Endothelial cell of umbilical vein (primary cell): ENCODE data around the gene FANCC. TPM values are rescaled to one million over a fixed set of nuclear protein-coding genes. Genes with fewer than 3 reads are reported as not detected.

Experiments
- BruUV-seq: library from RNA; stranded (reverse); fragments of 400-500 nt; replicated peaks from 2 replicates; lab custom pipeline; 2021; lab: Mats Ljungman, UMichigan
- CTCF ChIA-PET: fragments of 300-600, 350-600 bp; sonication (Branson Sonifier 250); formaldehyde crosslinking; loops from one replicate; lab custom pipeline; 2021; ENCODE audit warnings: antibody characterized with exemption, inconsistent platforms; lab: Charles Lee
- POLR2A ChIA-PET: fragments of 300-600, 350-600 bp; sonication (Branson Sonifier 250); formaldehyde crosslinking; loops from one replicate; lab custom pipeline; 2021; ENCODE audit warnings: antibody characterized with exemption, inconsistent platforms; lab: Charles Lee
- DNase-seq: peaks from one replicate; pipeline ENCODE4 v3.0.0-alpha.2; 2011; ENCODE audit warnings: low read depth, low spot score
- FAIRE-seq: peaks from 2 replicates; lab custom pipeline; 2011; peaks lifted over from hg19 to GRCh38; lab: Jason Lieb, UNC
- H2AFZ ChIP-seq: 2 replicates; pipeline ENCODE4 v1.6.0; 2012; ENCODE audit warnings: low read depth, low read length, control low read depth, inconsistent platforms
- H3K27ac ChIP-seq: 2 replicates; pipeline ENCODE4 v1.5.1; 2011; ENCODE audit warnings: low read depth, mild to moderate bottlenecking, control low read depth, low read length, moderate library complexity; ENCODE audit not compliant: insufficient read depth
- H3K27me3 ChIP-seq, 2 experiments: 2 replicates each; pipeline versions ENCODE4 v1.6.0 to v1.6.1; 2011; ENCODE audit warnings: low read length in 2 of 2, mixed read lengths in 1 of 2; ENCODE audit not compliant: control insufficient read depth in 2 of 2, insufficient read depth in 2 of 2
- H3K36me3 ChIP-seq, 2 experiments: 2 replicates in 1 of 2; 3 replicates in 1 of 2; pipeline ENCODE4 v1.5.1; 2011; ENCODE audit warnings: low read length in 2 of 2, mild to moderate bottlenecking in 1 of 2, moderate library complexity in 1 of 2; ENCODE audit not compliant: control insufficient read depth in 2 of 2, insufficient read depth in 2 of 2; ENCODE audit errors: extremely low read depth in 1 of 2
- H3K4me1 ChIP-seq: 3 replicates; pipeline ENCODE4 v1.5.1; 2011; ENCODE audit warnings: mild to moderate bottlenecking, low read length; ENCODE audit not compliant: control insufficient read depth, insufficient read depth; ENCODE audit errors: extremely low read depth
- H3K4me2 ChIP-seq: 2 replicates; pipeline ENCODE4 v1.6.1; 2011; ENCODE audit warnings: low read length, control low read depth, mixed read lengths; ENCODE audit not compliant: insufficient read depth
- H3K4me3 ChIP-seq, 3 experiments: fragments of 200-600 bp in 1 of 3; sonication (generic), shearing (Covaris generic) in 1 of 3; replicated peaks in 1 of 3; 2 replicates each; pipeline ENCODE4 v1.5.1; 2011 to 2016; ENCODE audit warnings: control low read depth in 3 of 3, low read length in 3 of 3, mild to moderate bottlenecking in 2 of 3, inconsistent platforms in 1 of 3, low read depth in 1 of 3, moderate library complexity in 1 of 3; ENCODE audit not compliant: insufficient read depth in 1 of 3
- H3K79me2 ChIP-seq: 2 replicates; pipeline ENCODE4 v1.6.0; 2012; ENCODE audit warnings: low read length, inconsistent platforms; ENCODE audit not compliant: control insufficient read depth, insufficient read depth
- H3K9ac ChIP-seq: replicated peaks from 2 replicates; pipeline ENCODE3; 2011; ENCODE audit warnings: low read length, control low read depth; ENCODE audit not compliant: insufficient read depth; ENCODE audit errors: extremely low read depth
- H3K9me1 ChIP-seq: replicated peaks from 3 replicates; pipeline ENCODE4 v1.6.0; 2011; ENCODE audit warnings: mild to moderate bottlenecking, low read length; ENCODE audit not compliant: control insufficient read depth, insufficient read depth; ENCODE audit errors: extremely low read depth
- H3K9me3 ChIP-seq: replicated peaks from 2 replicates; pipeline ENCODE4 v1.5.1; 2012; ENCODE audit warnings: low read length, inconsistent platforms; ENCODE audit not compliant: control insufficient read depth, insufficient read depth
- H4K20me1 ChIP-seq: replicated peaks from 2 replicates; pipeline ENCODE3; 2011; ENCODE audit warnings: mild to moderate bottlenecking, low read length; ENCODE audit not compliant: control insufficient read depth, insufficient read depth; ENCODE audit errors: extremely low read depth
- CTCF ChIP-seq, 2 donors: IDR thresholded peaks; 1 replicate in 1 of 2; 2 replicates in 1 of 2; pipeline ENCODE4 v1.5.1; 2011; ENCODE audit warnings: low read length in 2 of 2, mild to moderate bottlenecking in 2 of 2, moderate library complexity in 2 of 2, control low read depth in 1 of 2, inconsistent platforms in 1 of 2, low read depth in 1 of 2; ENCODE audit not compliant: insufficient read depth in 1 of 2; ENCODE audit errors: extremely low read depth in 1 of 2
- EZH2 ChIP-seq: IDR thresholded peaks from 2 replicates; pipeline ENCODE4 v1.6.1; 2012; ENCODE audit warnings: borderline replicate concordance, low read depth, mild to moderate bottlenecking, moderate library complexity, low read length, inconsistent platforms; ENCODE audit not compliant: severe bottlenecking
- FOS ChIP-seq: IDR thresholded peaks from 2 replicates; pipeline ENCODE4 v1.6.1; 2011; ENCODE audit warnings: mild to moderate bottlenecking, low read length, moderate library complexity, borderline replicate concordance; ENCODE audit not compliant: insufficient read depth
- JUN ChIP-seq: IDR thresholded peaks from 2 replicates; pipeline ENCODE4 v1.6.1; 2011; ENCODE audit warnings: borderline replicate concordance, low read depth; ENCODE audit not compliant: insufficient read length, insufficient read depth
- MAX ChIP-seq: IDR thresholded peaks from 2 replicates; pipeline ENCODE4 v1.6.1; 2011; ENCODE audit not compliant: insufficient read depth, insufficient read length
- MYC ChIP-seq: IDR thresholded peaks from one replicate; pipeline ENCODE4 v1.6.1; 2011; ENCODE audit warnings: mild to moderate bottlenecking, low read depth, low read length
- POLR2A ChIP-seq: IDR thresholded peaks from 2 replicates; pipeline ENCODE4 v1.6.1; 2012; ENCODE audit warnings: low read depth, mild to moderate bottlenecking, control low read depth, low read length
- POLR2AphosphoS5 ChIP-seq: IDR thresholded peaks from 2 replicates; pipeline ENCODE4 v1.6.1; 2012; ENCODE audit warnings: low read depth, mild to moderate bottlenecking, control low read depth, low read length, moderate library complexity; ENCODE audit not compliant: insufficient read depth
- dilution Hi-C: fragments of 300-500 bp; cut with MboI; formaldehyde crosslinking; loops from one replicate; pipeline ENCODE4 v1.15.0; 2019; ENCODE audit warnings: low sequenced_read_pairs; ENCODE audit not compliant: extremely low pct_ligation_motif_present
- intact Hi-C: fragments of 100-400 bp; cut with micrococcal nuclease; formaldehyde crosslinking; loops from one replicate; pipeline ENCODE4 v1.10.0; 2022
- polyA plus RNA-seq, 4 experiments: library from polyadenylated mRNA; depleted of rRNA in 3 of 4; stranded (reverse) in 3 of 4; unstranded in 1 of 4; fragments of >200 nt; gene quantifications; 2 replicates each; pipeline versions ENCODE4 v1.2.1 to v1.2.3, GENCODE V29; 2011 to 2012; ENCODE audit warnings: missing spikeins in 1 of 4
- total RNA-seq: library from RNA; stranded (reverse); gene quantifications from 2 replicates; pipeline ENCODE4 v1.2.3, GENCODE V29; 2021

The FANCC gene
- total and polyA plus RNA-seq, 2 donors (not counting 3 experiments of a cell fraction or from before 2014, with no cell fraction given), result 5.7 to 13.1 TPM

- Histone ChIP-seq H3K4me2 (no peak overlapping the region), H3K9me1 (no peaks in the 10 kb centered on the region), H4K20me1 (peaks cover 2% of the 10 kb centered on the region), H3K36me3 (no peaks in the 10 kb centered on the region), H3K4me1 (no peaks in the 10 kb centered on the region), H3K4me3 (no peak overlapping the region), H3K79me2 (no peaks in the 10 kb centered on the region), H3K9ac (no peak overlapping the region), H3K27ac (no peak overlapping the region), H3K27me3 (no peaks in the 10 kb centered on the region), H2AFZ (no peak overlapping the region), H3K9me3 (no peaks in the 10 kb centered on the region)
- FAIRE-seq (no peak), DNase-seq (no peak)
- intact Hi-C loops, result no loop called here
- BruUV-seq, result no TSS peak
- TF ChIP-seq POLR2A (no peak), MAX (no peak), EZH2 (no peak), CTCF (IDR thresholded peaks at IDR 0.05; ENCODE audit: extremely low read depth in 1 of 2, insufficient read depth in 1 of 2, low read depth in 1 of 2, low read length in 2 of 2) (no peak), JUN (no peak), POLR2AphosphoS5 (no peak), FOS (no peak), MYC (no peak)
- ChIA-PET CTCF (interaction anchor here (0.7 to 1.5 kb wide), 3 partner anchors 12 to 113 kb away, joined by 3 to 5 read pairs (median 3); no protein-coding TSS in a partner anchor), POLR2A (no interaction called here)
- dilution Hi-C loops, result no loop called here
Observed at GRCh38 chr9:95280745-95281144, 36.8 kb downstream of the FANCC start.
